HG02870 (cell line): ENCODE measurements around the gene BPIFB6.

Experiments
- ATAC-seq: cut with Tn5 transposase; IDR thresholded peaks from one replicate; pipeline ENCODE4 v1.9.1; 2021; ENCODE audit warnings: mild to moderate bottlenecking, moderate library complexity; ENCODE audit not compliant: unreplicated experiment

Gene BPIFB6

GRCh38 chr20:33000802-33001466, 30.5 kb upstream of the BPIFB6 start:
- no peak for ATAC-seq

- ATAC-seq, result no peak
Measured at GRCh38 chr20:33002087-33002808, 29.2 kb upstream of the BPIFB6 start.

- ATAC-seq, result no peak
Measured at GRCh38 chr20:33004141-33004751, 27.2 kb upstream of the BPIFB6 start, which contains the start of gene SUN5. SUN5 (minus strand) TSS chr20:33004433; CDS start chr20:33004340, 93 bp downstream.

GRCh38 chr20:33005132-33005566, 26.3 kb upstream of the BPIFB6 start:
- ATAC-seq, result no peak

- ATAC-seq, result no peak
Measured at GRCh38 chr20:33005908-33006775, 25.3 kb upstream of the BPIFB6 start.

DNA sequence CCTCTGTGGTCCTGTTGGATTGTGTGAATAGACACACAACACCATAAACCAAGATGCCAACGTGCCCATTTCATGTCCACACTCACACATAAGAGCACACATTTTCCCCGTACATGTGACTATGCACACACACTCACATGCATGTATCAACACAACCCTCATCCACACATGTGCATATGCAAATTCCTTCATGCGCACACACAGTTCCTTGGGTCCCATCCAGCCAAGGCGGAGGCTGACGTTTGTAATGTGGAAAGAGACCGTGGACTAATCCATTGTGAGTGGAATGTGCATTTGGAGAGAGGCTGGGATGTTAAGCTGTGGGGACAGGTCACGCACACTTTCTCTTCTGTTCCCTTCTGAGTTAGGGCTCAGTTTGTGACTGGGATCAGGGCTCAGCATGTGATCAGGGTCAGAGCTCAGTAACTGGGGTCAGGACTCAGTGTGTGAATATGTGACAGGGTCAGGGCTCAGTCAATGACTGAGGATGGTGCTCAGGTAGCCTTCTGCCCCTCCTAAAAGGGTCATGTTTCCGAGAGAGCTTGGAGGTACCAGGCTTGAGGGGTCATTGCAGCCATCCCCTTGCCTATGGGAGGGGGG, 24.6 kb upstream of the BPIFB6 start:
- ATAC-seq, result no peak

- no peak for ATAC-seq
Measured at GRCh38 chr20:33007376-33008335, 23.8 kb upstream of the BPIFB6 start, which contains the start of gene BPIFB2. BPIFB2 (plus strand) TSS chr20:33007704; CDS start chr20:33008575, 871 bp downstream.

GRCh38 chr20:33008336-33009213, 22.9 kb upstream of the BPIFB6 start:
- no peak for ATAC-seq

GRCh38 chr20:33009214-33010132, 22.0 kb upstream of the BPIFB6 start:
- ATAC-seq, result no peak

- ATAC-seq, result no peak
Measured at GRCh38 chr20:33010133-33010504, 21.3 kb upstream of the BPIFB6 start.

- no peak for ATAC-seq
Measured at GRCh38 chr20:33010674-33011449, 20.6 kb upstream of the BPIFB6 start.

DNA sequence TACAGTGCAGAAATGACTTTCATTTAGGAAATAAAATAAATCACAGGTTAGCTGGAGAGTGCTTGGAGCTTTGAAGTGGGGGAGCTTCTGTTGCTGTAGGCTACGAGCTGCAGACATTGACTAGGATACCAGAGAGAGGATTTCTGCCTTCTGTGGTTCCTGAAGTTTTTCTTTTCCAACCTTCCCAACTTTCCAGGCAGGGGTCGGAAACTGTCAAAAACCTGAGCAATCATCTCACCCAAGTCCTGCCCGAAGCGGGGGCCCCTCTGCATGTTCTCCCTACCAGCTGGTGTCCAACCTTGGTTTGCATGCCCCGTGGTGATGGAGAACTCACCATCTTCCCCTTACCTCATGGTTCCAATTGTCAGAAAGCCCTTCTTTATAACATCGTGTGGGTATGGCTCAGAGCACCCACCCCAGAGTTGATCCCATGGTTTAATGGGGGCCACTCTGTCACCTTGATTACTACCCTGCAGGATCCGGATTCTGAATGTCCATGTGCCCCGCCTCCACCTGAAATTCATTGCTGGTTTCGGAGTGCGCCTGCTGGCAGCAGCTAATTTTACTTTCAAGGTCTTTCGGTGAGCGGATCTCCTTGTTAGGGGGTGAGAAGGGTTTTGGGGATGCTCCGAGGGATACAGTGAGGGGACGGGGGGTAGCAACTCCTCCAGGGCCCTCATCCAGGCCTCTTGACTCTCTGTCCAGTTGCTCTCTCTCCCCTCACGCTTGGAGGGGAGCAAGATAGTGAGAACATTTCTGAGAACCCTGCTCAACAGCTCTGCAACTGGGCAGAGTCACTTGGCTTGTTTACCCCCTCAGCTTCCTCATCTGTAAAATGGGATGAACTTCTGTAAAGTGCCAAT, 18.9 kb upstream of the BPIFB6 start:
- ATAC-seq, result no peak

DNA sequence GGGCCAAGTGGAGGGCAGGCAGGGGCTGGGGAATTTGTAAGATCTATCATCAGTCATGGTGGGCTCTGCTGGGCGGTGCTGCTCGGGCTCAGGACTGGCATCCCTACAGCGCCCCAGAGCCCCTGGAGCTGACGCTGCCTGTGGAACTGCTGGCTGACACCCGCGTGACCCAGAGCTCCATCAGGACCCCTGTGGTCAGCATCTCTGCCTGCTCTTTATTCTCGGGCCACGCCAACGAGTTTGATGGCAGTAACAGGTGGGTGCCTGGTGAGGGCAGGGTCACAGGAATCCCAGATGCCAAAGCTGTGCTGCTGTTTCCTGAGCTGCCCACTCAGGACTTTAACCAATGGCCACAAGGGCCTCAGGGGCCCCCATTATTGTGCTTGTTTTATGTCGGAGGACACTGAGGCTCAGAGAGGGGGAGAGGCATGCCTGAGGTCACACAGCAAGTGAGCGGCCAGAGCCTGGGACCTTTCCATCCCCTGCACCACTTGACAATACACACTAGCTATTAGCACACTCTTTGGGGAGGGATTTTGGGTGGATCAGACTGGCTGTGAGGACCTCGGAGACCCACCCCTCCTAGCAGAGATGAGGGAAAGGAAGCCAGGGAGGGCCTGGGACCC, 17.6 kb upstream of the BPIFB6 start:
- ATAC-seq, result no peak

- no peak for ATAC-seq
Measured at GRCh38 chr20:33014336-33015113, 16.9 kb upstream of the BPIFB6 start.

DNA sequence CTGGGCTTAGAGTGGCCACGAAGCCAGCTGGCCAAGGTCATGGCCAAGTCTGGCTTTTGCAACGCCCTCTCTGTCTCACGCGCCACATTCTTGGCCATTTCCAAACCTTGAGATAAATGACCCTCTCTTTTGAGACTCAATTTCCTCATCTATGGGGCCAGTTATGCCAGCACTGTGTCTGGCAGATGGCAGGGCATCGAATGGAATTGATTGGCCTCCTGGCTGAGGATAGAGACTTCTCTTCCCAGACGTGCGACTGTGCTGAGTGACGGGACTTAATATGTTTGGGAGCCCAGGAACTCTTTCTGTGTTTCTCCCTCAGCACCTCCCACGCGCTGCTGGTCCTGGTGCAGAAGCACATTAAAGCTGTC, 16.3 kb upstream of the BPIFB6 start:
- ATAC-seq, result no peak
